Measurements from ENCODE around the gene S100G.
"Not testable (repeated sequence)": the region's sequence is repeated elsewhere in the genome, so short reads cannot be mapped to it uniquely, and the experiment has no call there.

The S100G gene, protein sequence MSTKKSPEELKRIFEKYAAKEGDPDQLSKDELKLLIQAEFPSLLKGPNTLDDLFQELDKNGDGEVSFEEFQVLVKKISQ

GRCh38 chrX:16649858-16650257, at the start of gene S100G:
S100G (plus strand) TSS chrX:16650158; CDS start chrX:16651007, 849 bp downstream.
- no peak for DNase-seq

DNA sequence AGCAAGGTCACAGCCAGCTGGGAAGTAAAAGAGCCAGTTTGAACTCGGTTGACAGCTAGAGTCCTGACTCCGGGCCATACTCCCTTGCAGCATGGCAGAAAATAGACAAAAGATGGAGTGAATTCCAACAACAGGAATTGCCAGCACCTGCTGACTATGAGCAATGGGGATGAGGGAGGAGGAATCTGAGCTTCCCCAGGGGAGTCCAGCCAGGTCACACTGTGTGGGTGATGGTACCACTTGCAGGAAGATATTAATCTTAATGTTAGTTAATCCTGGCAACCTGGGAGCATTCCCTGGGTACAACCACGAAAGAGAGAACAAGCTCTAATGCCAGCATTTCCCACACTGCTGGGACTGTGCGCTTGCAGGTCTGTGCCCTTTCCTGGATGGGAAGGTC, 48.1 kb upstream of the S100G start:
- DNase-seq, result no peak

DNA sequence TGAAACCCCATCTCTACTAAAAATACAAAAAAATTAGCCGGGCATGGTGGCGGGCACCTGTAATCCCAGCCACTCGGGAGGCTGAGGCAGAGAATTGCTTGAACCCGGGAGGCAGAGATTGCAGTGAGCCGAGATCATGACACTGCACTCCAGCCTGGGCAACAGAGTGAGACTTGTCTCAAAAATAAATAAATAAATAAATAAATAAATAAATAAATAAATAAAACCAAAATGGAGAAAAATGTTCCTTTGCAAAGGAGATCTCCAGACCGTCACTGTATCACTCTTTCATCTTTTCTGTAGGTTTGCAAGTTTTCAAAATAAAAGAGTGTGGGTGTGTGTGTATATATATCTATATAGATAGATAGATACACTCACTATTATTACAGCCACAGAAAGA, 46.7 kb upstream of the S100G start:
- not testable (repeated sequence) for DNase-seq

DNA sequence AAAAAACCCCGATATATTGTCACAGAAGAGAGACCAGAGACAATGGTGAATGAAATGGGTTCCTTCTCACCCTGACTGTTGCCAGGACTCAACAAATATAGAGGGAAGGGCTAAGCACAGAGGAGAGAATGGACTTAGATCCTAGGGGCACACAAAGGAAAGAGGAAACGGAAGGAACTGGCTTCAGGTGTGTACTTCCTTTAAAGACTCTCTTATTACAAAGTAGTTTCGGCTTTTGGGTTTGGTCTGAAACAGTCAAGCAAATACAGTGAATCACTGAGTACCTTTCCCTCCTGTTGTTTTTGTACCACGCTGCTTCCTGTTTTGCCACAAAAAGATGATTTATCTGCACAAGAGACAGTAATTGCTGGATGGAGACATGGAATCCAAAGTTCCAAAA, 46.1 kb upstream of the S100G start:
- DNase-seq, result no peak

GRCh38 chrX:16604337-16604736, 45.6 kb upstream of the S100G start:
- no peak for DNase-seq

DNA sequence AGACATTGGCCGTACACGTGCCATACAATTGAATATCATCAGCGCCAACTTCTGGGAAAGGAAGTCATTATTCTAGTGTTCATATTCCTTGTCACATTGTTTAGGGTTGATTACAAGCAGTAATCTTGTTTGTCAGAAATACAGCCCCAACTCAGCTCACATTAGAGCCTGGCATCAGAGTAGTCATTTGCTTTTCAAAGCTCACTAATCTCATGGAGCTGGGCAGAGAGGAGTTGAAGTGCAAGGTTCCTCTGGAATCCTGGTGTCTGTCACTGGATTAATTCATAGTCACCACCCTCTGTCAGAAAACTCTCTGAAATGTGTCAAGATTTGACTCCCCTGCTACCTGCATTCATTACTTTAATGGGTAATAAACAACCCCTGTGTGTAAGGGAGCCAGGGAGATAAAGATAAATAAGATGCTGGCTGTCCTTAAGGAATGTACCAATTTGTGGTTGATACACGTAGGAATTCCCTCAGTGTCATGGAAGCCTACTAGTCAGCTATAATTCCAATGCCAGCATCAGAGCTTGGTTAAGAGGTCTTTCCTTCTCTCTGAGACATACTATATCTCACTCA, 43.7 kb upstream of the S100G start:
- DNase-seq, result no peak

DNA sequence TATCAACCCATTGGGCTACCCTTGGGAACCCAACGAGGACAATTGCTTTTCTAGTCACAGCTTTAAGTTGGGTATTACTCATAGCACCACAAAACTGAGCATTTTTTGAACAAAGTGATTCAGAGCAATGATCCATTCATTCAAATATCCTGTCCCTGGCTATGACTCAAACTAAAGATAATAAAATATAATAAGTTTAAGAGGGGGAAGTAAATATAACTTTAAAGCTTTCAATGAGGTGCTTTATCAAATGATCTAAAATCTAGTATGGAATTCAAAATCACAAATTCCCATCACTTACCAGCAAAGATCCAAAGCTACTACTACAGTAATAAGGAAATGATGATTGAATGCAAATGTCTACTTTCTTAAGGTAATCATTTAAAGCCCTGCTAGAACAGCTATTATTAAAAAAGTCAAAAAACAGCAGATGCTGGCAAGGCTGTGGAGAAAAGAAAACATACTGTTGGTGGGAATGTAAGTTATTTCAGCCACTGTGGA, 39.8 kb upstream of the S100G start:
- no peak for DNase-seq

- not testable (repeated sequence) for DNase-seq
Observed at GRCh38 chrX:16610654-16611053, 39.3 kb upstream of the S100G start.

GRCh38 chrX:16612257-16612897, 37.6 kb upstream of the S100G start:
- DNase-seq, result no peak

DNA sequence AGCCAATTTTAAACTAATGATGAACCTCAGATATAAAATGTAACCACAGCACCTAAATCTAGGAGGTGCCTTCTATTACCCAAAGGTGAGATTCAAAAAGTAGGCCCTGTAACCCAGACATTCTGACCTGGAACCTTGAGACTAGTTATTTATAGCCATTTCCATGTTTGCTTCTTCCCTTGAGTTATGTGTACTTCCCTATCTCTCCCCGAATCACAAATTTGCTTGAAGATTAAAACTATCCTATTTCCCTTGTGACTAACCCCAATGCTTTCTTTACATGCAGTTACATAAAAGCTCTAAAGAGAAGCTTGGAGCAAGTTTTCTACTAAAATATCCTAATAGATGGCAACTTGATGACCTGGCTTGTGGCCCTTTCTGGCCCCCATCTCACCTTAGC, 32.6 kb upstream of the S100G start:
- DNase-seq, result no peak

- DNase-seq, result no peak
Observed at GRCh38 chrX:16618422-16618821, 31.5 kb upstream of the S100G start.

- DNase-seq, result no peak
Observed at GRCh38 chrX:16619024-16619423, 30.9 kb upstream of the S100G start.

DNA sequence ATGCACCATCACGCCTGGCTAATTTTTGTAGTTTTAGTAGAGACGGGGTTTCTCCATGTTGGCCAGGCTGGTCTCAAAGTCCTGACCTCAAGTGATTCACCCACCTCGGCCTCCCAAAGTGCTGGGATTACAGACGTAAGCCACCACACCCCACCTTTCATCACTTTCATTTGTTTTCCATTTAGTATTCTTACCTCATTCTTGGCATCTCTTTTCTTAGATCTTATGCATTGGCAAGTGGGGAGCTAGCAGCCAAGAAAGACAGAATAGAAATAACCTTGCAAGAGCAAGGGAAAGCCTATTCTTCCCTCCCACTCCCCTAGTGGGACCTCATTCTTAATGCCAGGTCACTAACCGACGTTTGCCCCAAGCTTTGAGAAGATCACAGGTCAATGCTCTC, 21.4 kb upstream of the S100G start:
- not testable (repeated sequence) for DNase-seq

DNA sequence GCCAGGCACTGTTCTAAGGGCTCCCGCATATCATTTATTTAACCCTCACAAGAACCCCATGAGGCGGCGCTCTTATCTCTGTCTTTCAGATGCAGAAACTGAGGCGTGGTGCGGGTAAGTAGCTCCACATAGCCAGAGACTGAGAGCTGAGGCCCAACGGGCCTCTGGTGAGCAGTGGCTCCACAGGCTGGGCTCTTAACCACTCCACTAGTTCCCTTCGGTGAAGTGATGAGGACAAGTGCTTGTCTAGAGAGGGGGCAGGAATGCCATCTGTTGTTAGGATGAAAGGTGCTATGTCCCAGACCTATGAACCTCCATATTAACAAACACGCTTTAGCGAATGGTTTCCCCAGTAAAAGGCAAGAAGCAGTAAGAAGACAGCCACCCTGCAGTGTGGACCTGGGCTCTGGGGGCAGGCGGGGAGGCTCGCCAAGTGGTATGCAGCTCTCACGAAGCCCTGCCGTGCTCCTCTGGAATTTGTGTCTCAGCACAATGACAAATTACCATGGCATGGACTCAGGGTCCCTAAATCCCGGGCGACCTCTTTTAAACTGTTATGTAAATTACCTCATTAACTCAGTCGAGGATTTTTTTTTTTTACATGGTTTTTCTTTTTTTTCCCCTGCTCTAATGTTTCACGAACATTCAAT, 20.9 kb upstream of the S100G start:
- no peak for DNase-seq

DNA sequence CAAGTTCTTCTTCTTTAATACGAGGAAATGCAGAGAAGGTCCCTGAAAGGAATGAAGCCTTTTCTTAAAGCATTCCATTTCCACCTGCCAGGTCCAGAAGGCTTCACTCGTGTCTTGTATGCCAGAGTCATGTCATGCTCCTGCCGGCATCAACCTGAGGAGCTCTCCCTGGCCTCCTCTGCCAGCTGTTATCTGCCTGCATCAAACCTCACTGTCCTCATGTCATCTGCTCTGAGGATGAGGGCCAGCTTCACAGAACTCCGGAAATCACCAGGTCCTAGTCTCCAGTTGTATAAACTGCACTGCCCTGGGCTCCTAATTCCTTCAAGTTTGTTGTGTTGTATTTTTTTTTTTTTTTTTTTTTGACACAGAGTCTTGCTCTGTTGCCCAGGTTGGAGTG, 20.0 kb upstream of the S100G start:
- DNase-seq, result no peak

DNA sequence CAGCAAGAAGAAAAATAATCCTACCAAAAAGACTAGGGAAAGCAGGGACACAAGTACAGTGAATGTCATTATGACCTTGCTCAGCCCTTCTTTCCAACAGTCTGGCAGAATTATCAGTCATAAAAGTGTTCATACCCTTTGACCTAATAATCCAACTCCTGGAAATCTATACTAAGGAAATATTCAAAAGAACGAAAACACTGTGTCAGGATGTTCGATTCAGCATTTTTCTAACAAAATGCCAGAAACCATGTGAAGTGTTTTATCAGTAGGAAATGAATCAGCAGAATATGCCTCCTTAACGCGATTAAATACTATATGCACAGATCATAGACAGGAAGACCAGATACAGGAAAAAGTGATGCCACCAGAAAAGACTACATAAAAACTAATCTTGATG, 16.2 kb upstream of the S100G start:
- no peak for DNase-seq

GRCh38 chrX:16635040-16635439, 14.9 kb upstream of the S100G start:
- no peak for DNase-seq

- DNase-seq, result no peak
Observed at GRCh38 chrX:16635596-16635995, 14.4 kb upstream of the S100G start.

DNA sequence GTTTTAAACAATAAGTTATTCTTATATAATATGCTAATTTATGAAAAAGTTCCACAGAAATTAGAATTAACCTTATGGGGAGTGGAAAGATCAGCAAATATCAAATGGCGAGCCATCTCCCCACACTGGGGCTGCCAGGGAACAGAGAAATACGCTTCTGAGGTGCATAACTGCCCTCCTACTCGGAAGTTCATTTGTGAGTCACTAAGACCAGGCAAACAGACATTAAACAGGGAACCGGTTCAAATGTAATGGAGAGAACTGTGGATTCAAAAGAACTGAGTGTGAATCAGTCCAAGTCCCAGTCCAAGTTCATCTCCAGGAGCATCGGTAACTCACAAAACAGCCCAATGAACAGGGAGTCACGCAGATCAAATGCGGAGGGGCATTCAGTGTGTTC, 11.4 kb upstream of the S100G start:
- DNase-seq, result no peak

DNA sequence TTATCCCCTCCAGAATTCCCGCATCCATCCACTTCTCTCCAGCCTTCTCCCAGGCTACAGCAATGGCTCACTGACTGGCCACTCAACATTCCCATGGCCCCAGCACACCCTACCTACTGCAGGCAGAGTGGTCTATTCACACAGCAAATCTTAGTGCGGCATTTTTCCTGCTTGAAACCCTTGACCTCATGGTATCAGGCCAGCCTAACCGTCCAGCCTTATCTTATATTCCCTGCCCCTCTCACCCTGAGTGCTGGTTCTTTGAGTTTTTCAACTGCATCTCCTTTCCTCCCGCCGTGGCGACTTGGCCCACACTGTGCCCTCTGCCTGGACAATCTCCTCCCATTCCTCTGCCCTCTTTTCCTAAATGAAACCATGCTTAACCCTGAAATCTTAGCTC, 10.0 kb upstream of the S100G start:
- DNase-seq, result no peak

- DNase-seq, result no peak
Observed at GRCh38 chrX:16640823-16641222, 9.1 kb upstream of the S100G start.

DNA sequence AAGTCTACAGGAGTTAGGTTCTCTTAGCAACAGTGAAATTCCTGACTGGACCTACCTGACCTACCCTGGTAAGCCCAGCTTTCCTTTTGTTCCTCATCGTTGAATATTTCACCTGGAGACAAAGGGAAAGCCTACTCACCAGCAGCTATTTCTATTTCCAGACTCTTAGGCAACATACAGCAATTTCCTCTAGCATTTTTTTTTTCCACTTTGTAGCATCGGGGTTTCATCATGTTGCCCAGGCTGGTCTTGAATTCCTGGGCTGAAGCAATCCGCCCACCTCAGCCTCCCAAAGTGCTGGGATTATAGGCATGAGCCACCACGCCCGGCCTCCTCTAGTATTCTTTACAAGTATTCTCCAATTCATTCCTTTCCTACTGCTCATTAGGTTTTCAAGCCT, 6.8 kb upstream of the S100G start:
- DNase-seq, result no peak

DNA sequence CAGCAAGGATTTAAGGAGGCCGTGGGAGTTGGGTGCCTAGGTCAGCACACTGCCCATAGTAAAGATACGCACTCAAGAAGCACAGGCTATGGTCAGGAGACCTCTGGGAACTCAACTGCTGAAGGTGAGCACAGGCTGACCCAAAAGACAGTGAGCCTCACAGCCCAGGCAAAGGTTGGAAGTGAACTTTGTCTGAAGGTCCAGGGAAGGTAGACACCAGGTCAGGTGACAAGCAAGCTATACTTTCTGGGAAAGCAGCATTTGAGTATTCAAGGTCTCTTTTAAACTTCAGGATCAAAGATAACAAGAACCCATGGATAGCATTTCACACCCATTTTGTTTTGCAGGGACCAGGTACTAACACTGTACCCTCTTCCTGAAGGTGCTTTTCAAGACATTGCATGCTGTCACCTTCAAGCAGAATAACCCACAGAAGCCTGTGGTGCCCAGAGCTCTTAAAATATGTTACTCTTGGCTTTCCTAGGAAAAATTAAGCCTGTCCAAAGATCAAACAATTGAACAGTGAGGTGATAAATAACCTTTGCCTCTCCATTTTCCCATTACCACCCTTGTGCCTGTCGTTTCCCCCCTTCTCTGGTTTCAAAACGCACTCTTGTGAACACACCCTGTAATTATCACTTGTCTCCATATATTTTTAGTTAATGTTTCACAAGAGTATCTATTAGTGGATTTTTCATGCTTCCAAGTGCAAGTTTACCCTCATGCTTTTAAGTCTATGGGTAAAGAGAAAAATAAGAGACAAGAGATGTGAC, 3.4 kb upstream of the S100G start:
- no peak for DNase-seq
